DOHH2 (cell line): ENCODE results near the gene DSE.

ENCODE experiments used
- H3F3A ChIP-seq: fragments of 200-600 bp; sonication (generic), shearing (Covaris generic); 2 replicates; pipeline ENCODE4 v1.6.0; 2016; ENCODE audit warnings: antibody characterized with exemption, mild to moderate bottlenecking; ENCODE audit not compliant: control insufficient read depth, insufficient read depth
- H3K27ac ChIP-seq: fragments of 200-600 bp; sonication (generic); 2 replicates; pipeline ENCODE4 v1.5.1; 2014; ENCODE audit warnings: low read depth, mild to moderate bottlenecking, low read length, moderate library complexity
- H3K27me3 ChIP-seq: fragments of 200-600 bp; sonication (generic); 2 replicates; pipeline ENCODE4 v1.6.1; 2014; ENCODE audit warnings: mild to moderate bottlenecking, low read length, mixed read lengths; ENCODE audit not compliant: control insufficient read depth
- H3K36me3 ChIP-seq: fragments of 200-600 bp; sonication (generic); 2 replicates; pipeline ENCODE4 v1.6.1; 2014; ENCODE audit warnings: mild to moderate bottlenecking, low read length, moderate library complexity, mixed read lengths; ENCODE audit not compliant: control insufficient read depth
- H3K4me1 ChIP-seq: fragments of 200-600 bp; sonication (generic); 2 replicates; pipeline ENCODE4 v1.6.1; 2014; ENCODE audit warnings: mild to moderate bottlenecking, low read length, mixed read lengths; ENCODE audit not compliant: control insufficient read depth
- H3K4me2 ChIP-seq: fragments of 200-600 bp; sonication (generic); 2 replicates; pipeline ENCODE4 v1.6.0; 2014; ENCODE audit warnings: mild to moderate bottlenecking, low read length, moderate library complexity
- H3K4me3 ChIP-seq: fragments of 200-600 bp; sonication (generic); 2 replicates; pipeline ENCODE4 v1.5.1; 2014; ENCODE audit warnings: mild to moderate bottlenecking, low read length, mixed read lengths
- H3K79me2 ChIP-seq: fragments of 200-600 bp; sonication (generic); 2 replicates; pipeline ENCODE4 v1.6.1; 2014; ENCODE audit warnings: mild to moderate bottlenecking, low read length, mixed read lengths; ENCODE audit not compliant: control insufficient read depth
- H3K9me2 ChIP-seq: fragments of 200-600 bp; sonication (generic); replicated peaks from 2 replicates; pipeline ENCODE4 v1.6.1; 2014; ENCODE audit warnings: mild to moderate bottlenecking, low read length, mixed read lengths; ENCODE audit not compliant: control insufficient read depth
- H3K9me3 ChIP-seq: fragments of 200-600 bp; sonication (generic); 2 replicates; pipeline ENCODE4 v1.6.1; 2014; ENCODE audit warnings: antibody characterized with exemption, low read length, mixed read lengths; ENCODE audit not compliant: control insufficient read depth, insufficient read depth
- H4K20me1 ChIP-seq: fragments of 200-600 bp; sonication (generic); 2 replicates; pipeline ENCODE4 v1.6.0; 2014; ENCODE audit warnings: low read depth, mild to moderate bottlenecking, antibody characterized with exemption, low read length, moderate library complexity; ENCODE audit not compliant: control insufficient read depth, insufficient read depth
- CTCF ChIP-seq: fragments of 200-600 bp; sonication (generic); IDR thresholded peaks from one replicate; pipeline ENCODE4 v1.5.1; 2014; ENCODE audit warnings: antibody characterized with exemption, mild to moderate bottlenecking, low read depth, low read length; ENCODE audit not compliant: poor library complexity, severe bottlenecking
- EZH2phosphoT487 ChIP-seq: fragments of 200-600 bp; sonication (generic); IDR thresholded peaks from 2 replicates; pipeline ENCODE4 v1.6.1; 2017; ENCODE audit warnings: borderline replicate concordance, mild to moderate bottlenecking, antibody characterized with exemption, low read length, moderate library complexity, mixed read lengths

The DSE gene

DNA sequence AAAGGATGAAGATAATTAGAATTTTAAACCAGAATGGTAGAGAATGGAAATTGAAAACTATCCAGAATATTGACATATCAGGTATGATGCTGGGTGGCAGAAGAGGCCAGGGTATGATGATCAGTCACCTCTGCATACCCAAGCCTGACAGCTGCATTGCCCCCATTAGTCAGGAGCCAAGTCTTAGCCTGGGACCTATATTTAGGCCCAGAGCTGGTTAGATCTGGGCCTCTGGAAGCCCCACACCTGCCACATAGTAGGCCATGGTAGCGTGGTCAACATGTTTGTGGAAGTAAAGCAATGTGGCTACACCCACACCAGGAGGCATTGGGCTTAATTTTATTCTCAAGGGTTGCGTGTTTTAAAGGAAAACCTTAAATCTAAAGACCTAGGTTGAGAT is 58.4 kb downstream of the DSE start:
- Histone ChIP-seq H3K4me1 (no peaks in the 10 kb centered on the region), H3F3A (no peaks in the 10 kb centered on the region), H4K20me1 (no peaks in the 10 kb centered on the region), H3K79me2 (no peaks in the 10 kb centered on the region), H3K9me2 (no peaks in the 10 kb centered on the region), H3K36me3 (no peaks in the 10 kb centered on the region), H3K4me3 (no peak overlapping the region), H3K4me2 (no peak overlapping the region), H3K27ac (no peak overlapping the region), H3K27me3 (no peaks in the 10 kb centered on the region), H3K9me3 (no peaks in the 10 kb centered on the region)
- TF ChIP-seq EZH2phosphoT487 = no peak
- no peak for TF ChIP-seq CTCF

DNA sequence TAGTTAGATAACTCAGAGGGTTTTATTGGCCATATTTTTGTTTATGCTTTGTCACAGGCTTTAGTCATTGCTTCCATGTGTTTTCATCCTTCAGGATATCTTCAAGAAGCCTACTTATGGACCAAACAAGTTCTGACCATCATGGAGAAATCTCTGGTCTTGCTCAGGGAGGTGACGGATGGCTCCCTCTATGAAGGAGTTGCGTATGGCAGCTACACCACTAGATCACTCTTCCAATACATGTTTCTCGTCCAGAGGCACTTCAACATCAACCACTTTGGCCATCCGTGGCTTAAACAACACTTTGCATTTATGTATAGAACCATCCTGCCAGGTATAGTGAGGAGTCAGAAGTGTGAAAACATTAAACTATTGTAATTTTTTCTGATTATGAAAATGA is 60.1 kb downstream of the DSE start:
- Histone ChIP-seq H3K9me2 (no peaks in the 10 kb centered on the region), H3K4me2 (no peak overlapping the region), H3F3A (no peaks in the 10 kb centered on the region), H3K27ac (no peak overlapping the region), H3K4me1 (no peaks in the 10 kb centered on the region), H3K27me3 (no peaks in the 10 kb centered on the region), H3K9me3 (no peaks in the 10 kb centered on the region), H3K79me2 (no peaks in the 10 kb centered on the region), H3K36me3 (no peaks in the 10 kb centered on the region), H4K20me1 (no peaks in the 10 kb centered on the region), H3K4me3 (no peak overlapping the region)
- TF ChIP-seq EZH2phosphoT487 = no peak
- TF ChIP-seq CTCF = no peak

DNA sequence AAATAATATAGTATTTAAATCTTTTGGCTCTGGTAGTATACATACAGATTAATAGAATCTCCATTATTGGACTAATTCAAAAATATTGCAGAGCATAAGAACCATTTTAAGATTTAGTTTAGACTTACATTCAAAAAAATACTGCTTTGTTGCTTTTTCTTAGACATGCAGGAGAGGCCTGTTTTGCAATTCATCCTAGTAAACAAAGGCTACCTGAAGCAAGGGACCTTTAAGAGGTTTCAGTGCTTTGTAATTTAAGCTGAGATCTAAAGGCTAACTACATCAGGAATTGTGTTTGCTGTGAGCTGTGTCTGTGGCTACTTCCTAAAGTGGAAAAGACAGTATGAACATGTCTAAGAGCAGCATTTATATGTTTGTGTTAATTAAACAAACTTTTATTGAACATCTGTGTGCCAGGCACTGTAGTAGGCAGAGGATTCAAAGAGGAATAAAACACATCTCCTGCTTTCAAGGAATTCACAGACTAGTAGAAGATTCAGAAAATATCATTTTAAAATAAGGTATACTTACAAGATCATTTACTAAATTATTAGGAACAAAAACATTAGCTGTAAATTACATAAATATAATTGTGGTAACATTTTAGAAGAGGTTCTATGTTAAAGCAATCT is 61.3 kb downstream of the DSE start:
- Histone ChIP-seq H3K36me3 (no peaks in the 10 kb centered on the region), H3K4me2 (no peak overlapping the region), H3K79me2 (no peaks in the 10 kb centered on the region), H3F3A (no peaks in the 10 kb centered on the region), H3K27me3 (no peaks in the 10 kb centered on the region), H3K9me2 (no peaks in the 10 kb centered on the region), H3K4me3 (no peak overlapping the region), H4K20me1 (no peaks in the 10 kb centered on the region), H3K4me1 (no peaks in the 10 kb centered on the region), H3K9me3 (no peaks in the 10 kb centered on the region), H3K27ac (no peak overlapping the region)
- no peak for TF ChIP-seq CTCF
- TF ChIP-seq EZH2phosphoT487 = no peak
